ENCODE data around the gene NUP62. TPM values are rescaled to one million over a fixed set of nuclear protein-coding genes. Genes with fewer than 3 reads are reported as not detected.
"Not testable (repeated sequence)": the region's sequence is repeated elsewhere in the genome, so short reads cannot be mapped to it uniquely, and the experiment has no call there.

The NUP62 gene
- total RNA-seq, 3 donors from 2014 or later, result 30.9 to 41.0 (median 36.4) TPM

DNA sequence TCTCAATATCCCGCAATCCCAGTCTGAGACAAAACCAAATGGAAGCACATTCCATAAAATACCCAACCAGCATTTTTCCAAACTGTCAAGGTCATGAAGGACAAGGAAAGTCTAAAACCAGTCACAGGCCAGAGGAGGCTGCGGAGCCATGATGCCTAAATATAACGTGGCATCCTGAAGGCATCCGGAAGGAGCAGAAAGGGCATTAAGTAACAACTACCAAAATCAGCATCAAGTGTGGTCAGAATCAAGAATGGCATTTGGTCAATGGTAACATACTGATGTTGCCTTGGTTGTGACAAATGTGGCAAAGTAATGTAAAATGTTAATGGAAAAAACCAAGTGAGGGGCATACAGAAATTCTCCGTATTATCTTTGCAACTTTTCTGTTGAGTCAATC is 3.8 kb downstream of the NUP62 start:
- no peak for DNase-seq (ENCODE audit: low spot score in 2 of 2)
- Histone ChIP-seq H3K36me3 (no peaks in the 10 kb centered on the region), H3K9me3 (no peaks in the 10 kb centered on the region), H3K4me3 (no peak overlapping the region), H3K4me1 (peaks cover 4 to 11% of the 10 kb centered on the region in 2 donors), H3K27me3 (no peaks in the 10 kb centered on the region), H3K27ac (no peak overlapping the region)
- TF ChIP-seq, protein P1, sequence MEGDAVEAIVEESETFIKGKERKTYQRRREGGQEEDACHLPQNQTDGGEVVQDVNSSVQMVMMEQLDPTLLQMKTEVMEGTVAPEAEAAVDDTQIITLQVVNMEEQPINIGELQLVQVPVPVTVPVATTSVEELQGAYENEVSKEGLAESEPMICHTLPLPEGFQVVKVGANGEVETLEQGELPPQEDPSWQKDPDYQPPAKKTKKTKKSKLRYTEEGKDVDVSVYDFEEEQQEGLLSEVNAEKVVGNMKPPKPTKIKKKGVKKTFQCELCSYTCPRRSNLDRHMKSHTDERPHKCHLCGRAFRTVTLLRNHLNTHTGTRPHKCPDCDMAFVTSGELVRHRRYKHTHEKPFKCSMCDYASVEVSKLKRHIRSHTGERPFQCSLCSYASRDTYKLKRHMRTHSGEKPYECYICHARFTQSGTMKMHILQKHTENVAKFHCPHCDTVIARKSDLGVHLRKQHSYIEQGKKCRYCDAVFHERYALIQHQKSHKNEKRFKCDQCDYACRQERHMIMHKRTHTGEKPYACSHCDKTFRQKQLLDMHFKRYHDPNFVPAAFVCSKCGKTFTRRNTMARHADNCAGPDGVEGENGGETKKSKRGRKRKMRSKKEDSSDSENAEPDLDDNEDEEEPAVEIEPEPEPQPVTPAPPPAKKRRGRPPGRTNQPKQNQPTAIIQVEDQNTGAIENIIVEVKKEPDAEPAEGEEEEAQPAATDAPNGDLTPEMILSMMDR (IDR thresholded peaks at IDR 0.05), result no peak
- no peak for TF ChIP-seq POLR2AphosphoS5 (IDR thresholded peaks at IDR 0.05)
- TF ChIP-seq POLR2A (IDR thresholded peaks at IDR 0.05), result no peak
- intact Hi-C loops (cut with DNase I; ENCODE audit: low total_unique reads), result no loop called here

DNA sequence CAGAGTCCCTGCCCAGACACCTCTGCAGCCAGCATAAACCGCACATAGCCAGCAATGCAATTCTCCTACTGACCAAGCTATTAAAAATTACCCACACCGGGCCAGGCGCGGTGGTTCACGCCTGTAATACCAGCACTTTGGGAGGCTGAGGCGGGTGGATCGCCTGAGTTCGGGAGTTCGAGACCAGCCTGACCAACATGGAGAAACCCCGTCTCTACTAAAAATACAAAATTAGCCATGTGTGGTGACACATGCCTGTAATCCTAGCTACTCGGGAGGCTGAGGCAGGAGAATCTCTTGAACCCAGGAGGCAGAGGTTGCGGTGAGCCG is 4.5 kb downstream of the NUP62 start:
- H3K9me3 ChIP-seq, H3K27ac ChIP-seq, H3K36me3 ChIP-seq: not testable (repeated sequence)

DNA sequence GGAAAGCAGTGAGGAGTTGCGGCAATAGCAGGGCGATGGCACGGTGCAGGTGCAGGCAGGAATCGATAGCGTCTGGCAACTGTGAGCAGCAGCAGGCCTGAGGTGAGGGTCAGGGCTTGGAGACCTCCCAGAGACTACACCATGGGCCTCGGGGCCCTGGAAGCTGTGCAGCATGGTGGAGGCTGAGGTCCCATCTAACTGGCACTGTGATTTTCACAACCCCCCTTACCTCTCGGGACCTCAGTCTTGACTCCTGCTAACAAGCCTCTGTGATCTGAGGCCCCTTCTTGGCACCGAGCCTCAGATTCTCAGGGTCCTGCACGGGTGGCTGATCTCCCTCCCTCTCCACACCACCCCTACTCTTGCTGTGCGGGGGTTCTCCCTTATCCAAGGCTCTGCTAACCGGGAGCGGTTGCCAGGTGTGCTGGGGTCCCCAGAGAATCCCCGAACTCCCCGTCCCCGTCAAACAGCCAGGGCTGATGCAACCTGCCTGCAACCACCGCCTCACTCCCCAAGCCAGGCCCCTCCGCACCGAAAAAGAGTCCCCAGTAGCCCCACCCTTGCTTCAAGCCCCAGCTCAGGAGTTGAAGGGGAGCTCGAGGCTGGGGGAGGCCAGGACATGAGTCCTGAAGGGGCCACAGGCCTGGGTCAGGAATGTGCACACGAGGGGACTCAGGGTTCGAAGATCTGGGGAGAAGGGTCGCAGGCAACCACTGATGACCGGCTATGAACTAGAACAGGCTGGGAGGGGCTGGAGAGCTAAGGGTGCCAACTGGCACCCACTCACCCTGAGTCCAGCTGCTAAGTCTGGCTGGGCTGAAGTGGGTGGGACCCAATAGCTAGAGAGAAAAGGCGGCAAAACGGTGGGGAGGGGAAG is 5.1 kb downstream of the NUP62 start:
- no peak overlapping the region for H3K4me3 ChIP-seq
- DNase-seq (ENCODE audit: low spot score in 2 of 2), result no peak
- H3K4me1 ChIP-seq, result peaks cover 4 to 11% of the 10 kb centered on the region in 2 donors
- H3K27me3 ChIP-seq, result no peaks in the 10 kb centered on the region
- no peak overlapping the region for H3K27ac ChIP-seq
- no peaks in the 10 kb centered on the region for H3K36me3 ChIP-seq
- intact Hi-C loops (cut with DNase I; ENCODE audit: low total_unique reads), result no loop called here
- TF ChIP-seq, protein P1 (IDR thresholded peaks at IDR 0.05), result no peak
- TF ChIP-seq POLR2AphosphoS5 (IDR thresholded peaks at IDR 0.05), result no peak
- no peak for TF ChIP-seq POLR2A (IDR thresholded peaks at IDR 0.05)
- H3K9me3 ChIP-seq, result no peaks in the 10 kb centered on the region

More for the DNA sequence above, 4.5 kb downstream of the NUP62 start:
- H3K4me1 ChIP-seq, result peaks cover 4 to 11% of the 10 kb centered on the region in 2 donors
- intact Hi-C loops (cut with DNase I; ENCODE audit: low total_unique reads); H3K4me3 ChIP-seq; DNase-seq (ENCODE audit: low spot score in 2 of 2); H3K27me3 ChIP-seq: not testable (repeated sequence)

- peaks cover 4 to 11% of the 10 kb centered on the region in 2 donors for H3K4me1 ChIP-seq
- TF ChIP-seq, protein P1 (IDR thresholded peaks at IDR 0.05), result no peak
- no peak for TF ChIP-seq POLR2AphosphoS5 (IDR thresholded peaks at IDR 0.05)
- TF ChIP-seq POLR2A (IDR thresholded peaks at IDR 0.05), result no peak
- H3K27ac ChIP-seq, result no peak overlapping the region
- intact Hi-C loops (cut with DNase I; ENCODE audit: low total_unique reads), result no loop called here
- no peaks in the 10 kb centered on the region for H3K27me3 ChIP-seq
- no peak for DNase-seq (ENCODE audit: low spot score in 2 of 2)
- no peaks in the 10 kb centered on the region for H3K9me3 ChIP-seq
- no peak overlapping the region for H3K4me3 ChIP-seq
- H3K36me3 ChIP-seq, result no peaks in the 10 kb centered on the region
Measured at GRCh38 chr19:49923055-49924003, 6.0 kb downstream of the NUP62 start.

DNA sequence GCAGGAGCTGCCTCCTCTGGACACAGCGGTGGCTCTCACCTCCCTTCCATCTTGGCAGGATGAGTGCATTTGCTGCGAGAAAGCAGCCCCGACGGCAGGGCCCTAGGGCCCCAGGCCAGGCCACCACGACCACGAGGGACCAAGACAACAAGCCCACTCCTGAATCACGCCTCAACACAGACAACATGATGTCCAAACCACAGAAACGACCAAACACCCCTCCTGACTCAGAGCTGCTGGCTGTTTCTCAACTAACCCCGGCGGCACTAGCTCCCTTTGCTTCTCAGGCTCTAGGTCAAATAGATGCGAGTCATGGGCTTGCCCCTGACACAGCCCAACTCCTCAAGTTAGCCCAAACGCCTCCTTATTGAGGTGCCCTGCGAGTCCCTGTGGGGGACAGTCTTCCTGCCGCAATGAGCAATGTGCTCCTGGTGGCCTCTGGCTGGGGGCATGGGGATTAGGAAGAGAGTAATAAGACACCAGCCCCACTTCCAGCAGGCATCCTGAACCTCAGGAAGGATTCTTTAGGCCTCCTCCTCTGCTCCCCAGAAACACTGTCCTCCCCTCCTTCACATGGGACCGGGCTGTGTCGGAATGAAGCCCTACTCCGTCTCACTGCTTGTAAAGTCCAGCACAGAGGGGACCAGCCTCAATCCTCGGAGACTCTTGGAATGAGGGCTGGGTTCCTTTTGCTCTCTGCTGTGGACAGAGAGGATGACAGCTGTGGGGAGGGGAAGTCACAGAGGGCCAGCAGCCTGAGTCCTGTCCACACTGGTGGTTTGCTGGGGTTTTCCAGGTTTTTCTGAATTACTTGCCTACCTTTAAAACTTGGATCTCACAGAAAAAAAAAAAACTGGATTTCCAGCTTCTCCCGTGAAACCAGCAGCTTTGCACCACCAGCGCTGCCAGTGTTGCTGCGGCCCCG is 7.2 kb downstream of the NUP62 start:
- no peak overlapping the region for H3K4me3 ChIP-seq
- intact Hi-C loops (cut with DNase I; ENCODE audit: low total_unique reads), result no loop called here
- TF ChIP-seq, protein P1 (IDR thresholded peaks at IDR 0.05), result no peak
- TF ChIP-seq POLR2AphosphoS5 (IDR thresholded peaks at IDR 0.05) (no peak), POLR2A (IDR thresholded peaks at IDR 0.05) (no peak)
- no peaks in the 10 kb centered on the region for H3K27me3 ChIP-seq
- no peak overlapping the region for H3K27ac ChIP-seq
- no peaks in the 10 kb centered on the region for H3K36me3 ChIP-seq
- H3K9me3 ChIP-seq, result no peaks in the 10 kb centered on the region
- H3K4me1 ChIP-seq, result peaks cover 0 to 2% of the 10 kb centered on the region in 2 donors
- DNase-seq (ENCODE audit: low spot score in 2 of 2), result no peak

Data from breast epithelium (tissue), 4 donors.